H1 (cell line): ENCODE measurements around the gene ZNF282. TPM values are rescaled to one million over a fixed set of nuclear protein-coding genes. Genes with fewer than 3 reads are reported as not detected.

ENCODE experiments used
- CTCF ChIA-PET: fragments of 300-600 bp; sonication (Branson Sonifier 250); formaldehyde crosslinking; loops from one replicate; lab custom pipeline; 2021; ENCODE audit not compliant: partially characterized antibody; lab: Charles Lee
- POLR2A ChIA-PET: fragments of 300-600 bp; sonication (Branson Sonifier 250); formaldehyde crosslinking; loops from one replicate; lab custom pipeline; 2021; ENCODE audit warnings: inconsistent platforms; ENCODE audit not compliant: partially characterized antibody; lab: Charles Lee
- DNase-seq, 2 experiments: peaks; one replicate each; pipeline versions ENCODE4 v3.0.0 to v3.0.0-alpha.2; 2010 to 2022; ENCODE audit warnings: low spot score in 2 of 2, low read depth in 1 of 2, mixed read lengths in 1 of 2
- FAIRE-seq: peaks from 2 replicates; lab custom pipeline; 2011; peaks lifted over from hg19 to GRCh38; lab: Jason Lieb, UNC
- H2AFZ ChIP-seq: 2 replicates; pipeline ENCODE4 v1.8.1; 2012; ENCODE audit warnings: low read length, inconsistent platforms
- H2AK5ac ChIP-seq: 2 replicates; pipeline ENCODE4 v1.6.1; 2013; ENCODE audit warnings: low read depth, low read length
- H2BK120ac ChIP-seq: replicated peaks from 2 replicates; pipeline ENCODE3; 2013; ENCODE audit warnings: low read depth, low read length, inconsistent platforms
- H2BK12ac ChIP-seq: 2 replicates; pipeline ENCODE4 v1.6.1; 2013; ENCODE audit warnings: low read depth, low read length
- H2BK15ac ChIP-seq: 2 replicates; pipeline ENCODE4 v1.6.1; 2013; ENCODE audit warnings: low read length
- H2BK20ac ChIP-seq: 2 replicates; pipeline ENCODE4 v1.6.1; 2013; ENCODE audit warnings: low read length
- H2BK5ac ChIP-seq: 2 replicates; pipeline ENCODE4 v1.6.1; 2013; ENCODE audit warnings: low read depth, low read length
- H3K14ac ChIP-seq: 2 replicates; pipeline ENCODE4 v1.6.1; 2013; ENCODE audit warnings: inconsistent platforms; ENCODE audit not compliant: insufficient read length
- H3K18ac ChIP-seq: 2 replicates; pipeline ENCODE4 v1.6.1; 2013; ENCODE audit warnings: low read length; ENCODE audit errors: extremely low read depth
- H3K23ac ChIP-seq: 2 replicates; pipeline ENCODE4 v1.6.1; 2013; ENCODE audit warnings: inconsistent platforms; ENCODE audit not compliant: insufficient read length
- H3K23me2 ChIP-seq: 2 replicates; pipeline ENCODE4 v1.6.1; 2013; ENCODE audit warnings: low read depth, low read length
- H3K27ac ChIP-seq: 2 replicates; pipeline ENCODE4 v1.6.1; 2011; ENCODE audit warnings: low read depth, low read length, inconsistent platforms
- H3K27me3 ChIP-seq, 4 experiments: replicated peaks in 1 of 4; 1 replicate in 1 of 4; 2 replicates in 3 of 4; pipeline versions ENCODE4 v1.6.1 to v1.8.1; 2011 to 2013; ENCODE audit warnings: low read length in 3 of 4, mild to moderate bottlenecking in 3 of 4, inconsistent platforms in 2 of 4, mixed read lengths in 2 of 4, moderate library complexity in 1 of 4; ENCODE audit not compliant: control insufficient read depth in 3 of 4, insufficient read depth in 3 of 4; ENCODE audit errors: extremely low read depth in 1 of 4
- H3K36me3 ChIP-seq, 4 experiments: 2 replicates each; pipeline versions ENCODE4 v1.6.1 to v1.8.1; 2011 to 2013; ENCODE audit warnings: mild to moderate bottlenecking in 4 of 4, low read length in 3 of 4, moderate library complexity in 2 of 4, control low read depth in 1 of 4, inconsistent platforms in 1 of 4; ENCODE audit not compliant: insufficient read depth in 4 of 4, control insufficient read depth in 2 of 4
- H3K4ac ChIP-seq: replicated peaks from 2 replicates; pipeline ENCODE3; 2013; ENCODE audit warnings: low read length, low read depth, mixed read lengths, inconsistent platforms; ENCODE audit not compliant: insufficient read length
- H3K4me1 ChIP-seq, 4 experiments: replicated peaks in 1 of 4; 1 replicate in 1 of 4; 2 replicates in 3 of 4; pipeline versions ENCODE4 v1.6.1 to v1.8.1; 2011 to 2013; ENCODE audit warnings: low read length in 3 of 4, inconsistent platforms in 2 of 4, mixed read lengths in 1 of 4; ENCODE audit not compliant: insufficient read depth in 4 of 4, control insufficient read depth in 3 of 4
- H3K4me2 ChIP-seq, 2 experiments: 2 replicates each; pipeline versions ENCODE4 v1.6.1 to v1.8.1; 2011 to 2013; ENCODE audit warnings: low read depth in 2 of 2, low read length in 2 of 2, control low read depth in 1 of 2, inconsistent platforms in 1 of 2, mild to moderate bottlenecking in 1 of 2; ENCODE audit not compliant: insufficient read depth in 1 of 2
- H3K4me3 ChIP-seq, 4 experiments: fragments of 200-600, 300-600 bp in 1 of 4; sonication (generic), shearing (Covaris generic), sonication (Bioruptor Twin) in 1 of 4; 2 replicates each; pipeline versions ENCODE4 v1.5.1 to v1.8.1; 2011 to 2016; ENCODE audit warnings: low read length in 4 of 4, low read depth in 3 of 4, control low read depth in 2 of 4, inconsistent platforms in 2 of 4, mild to moderate bottlenecking in 2 of 4, mixed read lengths in 1 of 4, moderate library complexity in 1 of 4; ENCODE audit not compliant: insufficient read depth in 2 of 4; ENCODE audit errors: extremely low read depth in 1 of 4
- H3K56ac ChIP-seq: replicated peaks from 2 replicates; pipeline ENCODE3; 2013; ENCODE audit warnings: low read depth, mild to moderate bottlenecking, mixed read lengths, low read length, inconsistent platforms; ENCODE audit not compliant: insufficient read length
- H3K79me1 ChIP-seq: 2 replicates; pipeline ENCODE4 v1.6.1; 2013; ENCODE audit warnings: low read depth, low read length, control low read depth
- H3K79me2 ChIP-seq, 2 experiments: 2 replicates each; pipeline versions ENCODE4 v1.6.1 to v1.8.1; 2012 to 2013; ENCODE audit warnings: low read length in 2 of 2, mild to moderate bottlenecking in 2 of 2, inconsistent platforms in 1 of 2; ENCODE audit not compliant: insufficient read depth in 2 of 2, control insufficient read depth in 1 of 2
- H3K9ac ChIP-seq, 4 experiments: replicated peaks in 1 of 4; 1 replicate in 1 of 4; 2 replicates in 3 of 4; pipeline versions ENCODE4 v1.6.1 to v1.8.1; 2011 to 2013; ENCODE audit warnings: low read depth in 3 of 4, low read length in 3 of 4, control low read depth in 2 of 4, mild to moderate bottlenecking in 2 of 4, moderate library complexity in 2 of 4, inconsistent platforms in 1 of 4; ENCODE audit errors: extremely low read depth in 1 of 4
- H3K9me3 ChIP-seq, 2 experiments: 2 replicates each; pipeline versions ENCODE4 v1.6.1 to v1.8.1; 2012 to 2013; ENCODE audit warnings: mild to moderate bottlenecking in 2 of 2, moderate library complexity in 2 of 2, control low read depth in 1 of 2, inconsistent platforms in 1 of 2, low read depth in 1 of 2, low read length in 1 of 2, mixed read lengths in 1 of 2; ENCODE audit not compliant: insufficient read depth in 2 of 2
- H4K20me1 ChIP-seq, 2 experiments: replicated peaks in 1 of 2; 2 replicates each; pipeline versions ENCODE3 to v1.8.1; 2011 to 2013; ENCODE audit warnings: inconsistent platforms in 2 of 2, low read length in 2 of 2, mild to moderate bottlenecking in 1 of 2; ENCODE audit not compliant: insufficient read depth in 2 of 2, control insufficient read depth in 1 of 2
- H4K5ac ChIP-seq: 2 replicates; pipeline ENCODE4 v1.6.1; 2013; ENCODE audit warnings: low read length, low read depth, mixed read lengths, inconsistent platforms; ENCODE audit not compliant: insufficient read length
- H4K8ac ChIP-seq: 2 replicates; pipeline ENCODE4 v1.8.0; 2013; ENCODE audit warnings: mild to moderate bottlenecking, moderate library complexity, low read length, inconsistent platforms; ENCODE audit not compliant: insufficient read depth; ENCODE audit errors: extremely low read depth
- H4K91ac ChIP-seq: replicated peaks from 2 replicates; pipeline ENCODE3; 2013; ENCODE audit warnings: low read length, mixed read lengths, inconsistent platforms; ENCODE audit not compliant: insufficient read length
- BACH1 ChIP-seq: IDR thresholded peaks from 2 replicates; pipeline ENCODE4 v1.6.1; 2012; ENCODE audit warnings: low read length, improper control_type of control experiment
- EZH2 ChIP-seq: fragments of 200-600 bp; sonication (generic); IDR thresholded peaks from 2 replicates; pipeline ENCODE4 v1.7.1; 2012; ENCODE audit warnings: low read depth, mild to moderate bottlenecking, moderate library complexity, low read length, inconsistent platforms; ENCODE audit not compliant: severe bottlenecking
- HDAC2 ChIP-seq, 2 experiments: fragments of 300-600 bp in 1 of 2; sonication (generic) in 1 of 2; IDR thresholded peaks; 2 replicates each; pipeline ENCODE4 v1.6.1; 2011 to 2012; ENCODE audit warnings: low read depth in 2 of 2, low read length in 2 of 2, mild to moderate bottlenecking in 2 of 2, moderate library complexity in 2 of 2, borderline replicate concordance in 1 of 2, inconsistent platforms in 1 of 2
- JUN ChIP-seq: IDR thresholded peaks from 2 replicates; pipeline ENCODE4 v1.6.1; 2011; ENCODE audit warnings: low read depth, mild to moderate bottlenecking, improper control_type of control experiment, low read length
- KDM1A ChIP-seq: fragments of 200-600, 300-600 bp; sonication (generic); IDR thresholded peaks from 2 replicates; pipeline ENCODE4 v1.7.1; 2016; ENCODE audit warnings: mild to moderate bottlenecking, low read length, borderline replicate concordance
- PHF8 ChIP-seq: fragments of 200-600 bp; sonication (generic); conservative IDR thresholded peaks from 2 replicates; pipeline ENCODE4 v1.7.1; 2012; ENCODE audit warnings: low read depth, mild to moderate bottlenecking, inconsistent platforms, low read length, moderate library complexity
- TEAD4 ChIP-seq: IDR thresholded peaks from 2 replicates; pipeline ENCODE4 v1.6.1; 2012; ENCODE audit warnings: low read depth, low read length, inconsistent platforms, mixed read lengths
- WGBS, 2 experiments: shearing (Covaris generic) in 1 of 2; methylation state at CpG; one replicate each; pipeline versions ENCODE4 v1.1.6 to v1.1.7; 2013 to 2015; ENCODE audit warnings: low lambda C conversion rate in 2 of 2, mixed read lengths in 2 of 2, inconsistent platforms in 1 of 2, low coverage in 1 of 2, missing lambda C conversion rate in 1 of 2; ENCODE audit not compliant: insufficient replicate concordance in 2 of 2, insufficient coverage in 1 of 2, insufficient read length in 1 of 2; ENCODE audit errors: extremely low coverage in 1 of 2, missing lambda C conversion rate in 1 of 2; 5-methylcytosine and 5-hydroxymethylcytosine counted together
- polyA plus RNA-seq, 7 experiments: library from polyadenylated mRNA; depleted of rRNA in 3 of 7; stranded (reverse) in 5 of 7; unstranded in 2 of 7; fragments of >200 nt in 5 of 7; fragments of 200-250 nt in 2 of 7; gene quantifications; 1 replicate in 5 of 7; 2 replicates in 1 of 7; 4 replicates in 1 of 7; pipeline versions ENCODE4 v1.2.1 to v1.2.3, GENCODE V29; 2011 to 2013; ENCODE audit warnings: missing spikeins in 2 of 7, mixed read lengths in 2 of 7
- total RNA-seq: library from RNA; stranded (reverse); fragmentation: NEBNext Ultra II Directional; extraction: Animal tissue kit (Norgen Biotek cat#: 25700); gene quantifications from 2 replicates; pipeline ENCODE4 v1.2.1, GENCODE V29; 2021
- TF ChIP-seq, protein P1 (sequence below), 3 experiments: IDR thresholded peaks; 1 replicate in 2 of 3; 2 replicates in 1 of 3; pipeline versions ENCODE4 v1.5.1 to v1.6.1; 2011; ENCODE audit warnings: low read length in 3 of 3, mild to moderate bottlenecking in 3 of 3, inconsistent platforms in 2 of 3, low read depth in 1 of 3, moderate library complexity in 1 of 3; ENCODE audit not compliant: insufficient read depth in 1 of 3; ENCODE audit errors: control extremely low read depth in 1 of 3
- TF ChIP-seq, protein P2 (sequence below): IDR thresholded peaks from 2 replicates; pipeline ENCODE4 v1.6.1; 2011; ENCODE audit warnings: low read length, improper control_type of control experiment

The ZNF282 gene
- total and polyA plus RNA-seq, 2 of the 8 experiments (the other 6 are each of a cell fraction or from before 2014, with no cell fraction given) = 16.9 to 36.3 TPM

GRCh38 chr7:149240637-149241036 is 45.3 kb downstream of the ZNF282 start:
- Histone ChIP-seq H3K23me2 (no peaks in the 10 kb centered on the region; the same call in 1 of the 2 replicates), H3K4me1 (peaks cover 0 to 5% (median 2%) of the 10 kb centered on the region in 4 experiments; a peak in 2 of 7 replicates), H3K4me2 (peak overlapping the region; percentile 76 to 96), H2AFZ (no peak overlapping the region), H4K91ac (no peak overlapping the region), H3K27me3 (peaks cover 0 to 1% (median 0%) of the 10 kb centered on the region in 4 experiments; a peak in 1 of 7 replicates), H3K79me2 (peaks cover 0 to 42% of the 10 kb centered on the region in 2 experiments; a peak in 3 of 4 replicates), H4K20me1 (peaks cover 0 to 4% of the 10 kb centered on the region in 2 experiments), H2BK12ac (no peak overlapping the region), H3K79me1 (peaks cover 4% of the 10 kb centered on the region; the same call in 1 of the 2 replicates), H3K56ac (no peak overlapping the region), H2BK15ac (no peak overlapping the region), H3K4me3 (peak overlapping the region; percentile 63 to 98 (median 96); a peak in 7 of 8 replicates), H2BK5ac (no peak overlapping the region), H3K18ac (no peak overlapping the region), H3K23ac (no peak overlapping the region), H2AK5ac (no peak overlapping the region), H2BK20ac (no peak overlapping the region), H3K36me3 (no peaks in the 10 kb centered on the region; a peak in 1 of 8 replicates), H2BK120ac (no peak overlapping the region), H4K5ac (no peak overlapping the region), H3K9ac (peak overlapping the region; percentile 13 to 50 (median 17); a peak in 4 of 7 replicates), H3K14ac (no peak overlapping the region), H3K9me3 (no peaks in the 10 kb centered on the region), H3K4ac (no peak overlapping the region), H3K27ac (no peak overlapping the region), H4K8ac (no peak overlapping the region)
- 90% methylated on average over 5 of the region's 5 CpGs; no CpG with 5 or more reads in 1 of the 2 experiments for WGBS, 2 experiments
- ChIA-PET POLR2A (interaction anchor here (1.0 to 1.3 kb wide), 2 partner anchors 11 to 21 kb away, joined by 7 read pairs; partner anchors contain the start of gene ZNF783), CTCF (interaction anchor here (0.6 to 1.0 kb wide), 4 partner anchors 10 to 79 kb away, joined by 3 read pairs; no protein-coding TSS in a partner anchor)
- DNase-seq = no peak
- FAIRE-seq = no peak
- TF ChIP-seq TEAD4 = no peak
- TF ChIP-seq HDAC2 (IDR thresholded peaks at IDR 0.05; ENCODE audit: borderline replicate concordance in 1 of 2, low read depth in 2 of 2, low read length in 2 of 2) = no peak
- TF ChIP-seq EZH2 = no peak
- TF ChIP-seq JUN = no peak
- TF ChIP-seq PHF8 = no peak
- TF ChIP-seq KDM1A = no peak
- TF ChIP-seq, protein P1, sequence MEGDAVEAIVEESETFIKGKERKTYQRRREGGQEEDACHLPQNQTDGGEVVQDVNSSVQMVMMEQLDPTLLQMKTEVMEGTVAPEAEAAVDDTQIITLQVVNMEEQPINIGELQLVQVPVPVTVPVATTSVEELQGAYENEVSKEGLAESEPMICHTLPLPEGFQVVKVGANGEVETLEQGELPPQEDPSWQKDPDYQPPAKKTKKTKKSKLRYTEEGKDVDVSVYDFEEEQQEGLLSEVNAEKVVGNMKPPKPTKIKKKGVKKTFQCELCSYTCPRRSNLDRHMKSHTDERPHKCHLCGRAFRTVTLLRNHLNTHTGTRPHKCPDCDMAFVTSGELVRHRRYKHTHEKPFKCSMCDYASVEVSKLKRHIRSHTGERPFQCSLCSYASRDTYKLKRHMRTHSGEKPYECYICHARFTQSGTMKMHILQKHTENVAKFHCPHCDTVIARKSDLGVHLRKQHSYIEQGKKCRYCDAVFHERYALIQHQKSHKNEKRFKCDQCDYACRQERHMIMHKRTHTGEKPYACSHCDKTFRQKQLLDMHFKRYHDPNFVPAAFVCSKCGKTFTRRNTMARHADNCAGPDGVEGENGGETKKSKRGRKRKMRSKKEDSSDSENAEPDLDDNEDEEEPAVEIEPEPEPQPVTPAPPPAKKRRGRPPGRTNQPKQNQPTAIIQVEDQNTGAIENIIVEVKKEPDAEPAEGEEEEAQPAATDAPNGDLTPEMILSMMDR (IDR thresholded peaks at IDR 0.05; ENCODE audit: control extremely low read depth in 1 of 3, insufficient read depth in 1 of 3, low read depth in 1 of 3, low read length in 3 of 3) = no peak
- TF ChIP-seq, protein P2, sequence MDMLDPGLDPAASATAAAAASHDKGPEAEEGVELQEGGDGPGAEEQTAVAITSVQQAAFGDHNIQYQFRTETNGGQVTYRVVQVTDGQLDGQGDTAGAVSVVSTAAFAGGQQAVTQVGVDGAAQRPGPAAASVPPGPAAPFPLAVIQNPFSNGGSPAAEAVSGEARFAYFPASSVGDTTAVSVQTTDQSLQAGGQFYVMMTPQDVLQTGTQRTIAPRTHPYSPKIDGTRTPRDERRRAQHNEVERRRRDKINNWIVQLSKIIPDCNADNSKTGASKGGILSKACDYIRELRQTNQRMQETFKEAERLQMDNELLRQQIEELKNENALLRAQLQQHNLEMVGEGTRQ = no peak
- no peak for TF ChIP-seq BACH1
